Endodermal cell (in vitro differentiated cells): ENCODE data around the gene DCPS. TPM values are rescaled to one million over a fixed set of nuclear protein-coding genes. Genes with fewer than 3 reads are reported as not detected.

Experiments used
- DNase-seq: peaks from one replicate; pipeline ENCODE4 v3.0.0-alpha.2; 2017
- H3K27ac ChIP-seq: 2 replicates; pipeline ENCODE4 v1.5.1; 2013; ENCODE audit warnings: mild to moderate bottlenecking, low read depth, low read length, moderate library complexity
- H3K27me3 ChIP-seq: 2 replicates; pipeline ENCODE4 v1.6.1; 2013; ENCODE audit warnings: mild to moderate bottlenecking, low read length, moderate library complexity; ENCODE audit not compliant: insufficient read depth, control insufficient read depth, poor library complexity, severe bottlenecking
- H3K36me3 ChIP-seq: 2 replicates; pipeline ENCODE4 v1.7.0; 2013; ENCODE audit warnings: mild to moderate bottlenecking, low read length, moderate library complexity; ENCODE audit not compliant: control insufficient read depth, insufficient read depth
- H3K4me1 ChIP-seq: one replicate; pipeline ENCODE4 v1.7.0; 2013; ENCODE audit warnings: low read length; ENCODE audit not compliant: control insufficient read depth, insufficient read depth
- H3K4me3 ChIP-seq: 2 replicates; pipeline ENCODE4 v1.5.1; 2013; ENCODE audit warnings: mild to moderate bottlenecking, low read length, moderate library complexity
- H3K9ac ChIP-seq: 2 replicates; pipeline ENCODE4 v1.6.1; 2013; ENCODE audit warnings: mild to moderate bottlenecking, low read length, moderate library complexity; ENCODE audit not compliant: poor library complexity, severe bottlenecking; ENCODE audit errors: extremely low read depth
- H3K9me3 ChIP-seq: 2 replicates; pipeline ENCODE4 v1.6.1; 2013; ENCODE audit warnings: mild to moderate bottlenecking, low read length, moderate library complexity; ENCODE audit not compliant: control insufficient read depth
- H3K27ac Mint-ChIP-seq: 2 replicates; pipeline ENCODE4 v1.8.0; 2020; ENCODE audit warnings: mixed read lengths
- H3K27me3 Mint-ChIP-seq: 2 replicates; pipeline ENCODE4 v1.8.0; 2021; ENCODE audit warnings: mild to moderate bottlenecking, mixed read lengths; ENCODE audit not compliant: insufficient read depth
- H3K36me3 Mint-ChIP-seq: 2 replicates; pipeline ENCODE4 v1.8.0; 2020; ENCODE audit warnings: low read depth, mixed read lengths
- H3K4me1 Mint-ChIP-seq: 2 replicates; pipeline ENCODE4 v1.8.0; 2020; ENCODE audit warnings: mixed read lengths
- H3K4me3 Mint-ChIP-seq: 2 replicates; pipeline ENCODE4 v1.8.0; 2020; ENCODE audit warnings: mild to moderate bottlenecking, moderate library complexity, mixed read lengths
- H3K9me3 Mint-ChIP-seq: 2 replicates; pipeline ENCODE4 v1.8.0; 2020; ENCODE audit warnings: mild to moderate bottlenecking, mixed read lengths
- WGBS, 2 experiments: methylation state at CpG; one replicate each; pipeline versions ENCODE4 v1.1.5 to v1.1.7; 2013; ENCODE audit warnings: missing lambda C conversion rate in 2 of 2, mixed read lengths in 1 of 2; ENCODE audit not compliant: insufficient coverage in 1 of 2, insufficient read length in 1 of 2; 5-methylcytosine and 5-hydroxymethylcytosine counted together
- total RNA-seq, 2 donors: library from RNA; stranded (reverse); fragmentation: NEBNext Ultra II Directional in 1 of 2; extraction: Animal tissue kit (Norgen Biotek cat#: 25700) in 1 of 2; gene quantifications; 2 replicates in 1 of 2; 3 replicates in 1 of 2; pipeline ENCODE4 v1.2.1, GENCODE V29; 2021
- TF ChIP-seq, protein P1 (sequence below): fragments of 200-600 bp; sonication (generic); conservative IDR thresholded peaks from 2 replicates; pipeline ENCODE4 v1.5.0; 2021; ENCODE audit warnings: antibody characterized with exemption, mild to moderate bottlenecking

The DCPS gene
- total RNA-seq, 2 donors from 2014 or later, result 19.0 to 22.6 TPM

- H3K4me1 ChIP-seq, result no peaks in the 10 kb centered on the region
- H3K4me3 ChIP-seq, result no peak overlapping the region
- no peak overlapping the region for H3K27ac Mint-ChIP-seq
- TF ChIP-seq, protein P1, sequence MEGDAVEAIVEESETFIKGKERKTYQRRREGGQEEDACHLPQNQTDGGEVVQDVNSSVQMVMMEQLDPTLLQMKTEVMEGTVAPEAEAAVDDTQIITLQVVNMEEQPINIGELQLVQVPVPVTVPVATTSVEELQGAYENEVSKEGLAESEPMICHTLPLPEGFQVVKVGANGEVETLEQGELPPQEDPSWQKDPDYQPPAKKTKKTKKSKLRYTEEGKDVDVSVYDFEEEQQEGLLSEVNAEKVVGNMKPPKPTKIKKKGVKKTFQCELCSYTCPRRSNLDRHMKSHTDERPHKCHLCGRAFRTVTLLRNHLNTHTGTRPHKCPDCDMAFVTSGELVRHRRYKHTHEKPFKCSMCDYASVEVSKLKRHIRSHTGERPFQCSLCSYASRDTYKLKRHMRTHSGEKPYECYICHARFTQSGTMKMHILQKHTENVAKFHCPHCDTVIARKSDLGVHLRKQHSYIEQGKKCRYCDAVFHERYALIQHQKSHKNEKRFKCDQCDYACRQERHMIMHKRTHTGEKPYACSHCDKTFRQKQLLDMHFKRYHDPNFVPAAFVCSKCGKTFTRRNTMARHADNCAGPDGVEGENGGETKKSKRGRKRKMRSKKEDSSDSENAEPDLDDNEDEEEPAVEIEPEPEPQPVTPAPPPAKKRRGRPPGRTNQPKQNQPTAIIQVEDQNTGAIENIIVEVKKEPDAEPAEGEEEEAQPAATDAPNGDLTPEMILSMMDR, result no peak
- H3K36me3 Mint-ChIP-seq, result peaks cover 34% of the 10 kb centered on the region
- H3K4me3 Mint-ChIP-seq, result no peak overlapping the region
- H3K27me3 Mint-ChIP-seq, result no peaks in the 10 kb centered on the region
- H3K36me3 ChIP-seq, result peaks cover 3% of the 10 kb centered on the region
- no peaks in the 10 kb centered on the region for H3K27me3 ChIP-seq
- H3K27ac ChIP-seq, result no peak overlapping the region
- no peak overlapping the region for H3K9ac ChIP-seq
- 88 to 97% methylated on average over 7 to 9 of the region's 9 CpGs for WGBS, 2 experiments
- no peak for DNase-seq
- no peaks in the 10 kb centered on the region for H3K9me3 ChIP-seq
- H3K9me3 Mint-ChIP-seq, result no peaks in the 10 kb centered on the region
- H3K4me1 Mint-ChIP-seq, result peaks cover 7% of the 10 kb centered on the region
Measured at GRCh38 chr11:126336671-126337101, 32.8 kb downstream of the DCPS start.

GRCh38 chr11:126337126-126337473, 33.2 kb downstream of the DCPS start:
- H3K27me3 Mint-ChIP-seq, result no peaks in the 10 kb centered on the region
- Histone ChIP-seq H3K9me3 (no peaks in the 10 kb centered on the region), H3K9ac (no peak overlapping the region), H3K27ac (no peak overlapping the region), H3K36me3 (peaks cover 3% of the 10 kb centered on the region), H3K27me3 (no peaks in the 10 kb centered on the region), H3K4me3 (no peak overlapping the region), H3K4me1 (no peaks in the 10 kb centered on the region)
- peaks cover 36% of the 10 kb centered on the region for H3K36me3 Mint-ChIP-seq
- no peak overlapping the region for H3K27ac Mint-ChIP-seq
- WGBS, 2 experiments, result 94 to 95% methylated on average over 3 to 4 of the region's 4 CpGs
- H3K4me1 Mint-ChIP-seq, result peaks cover 7% of the 10 kb centered on the region
- DNase-seq, result no peak
- TF ChIP-seq, protein P1, result no peak
- H3K4me3 Mint-ChIP-seq, result no peak overlapping the region
- H3K9me3 Mint-ChIP-seq, result no peaks in the 10 kb centered on the region

DNA sequence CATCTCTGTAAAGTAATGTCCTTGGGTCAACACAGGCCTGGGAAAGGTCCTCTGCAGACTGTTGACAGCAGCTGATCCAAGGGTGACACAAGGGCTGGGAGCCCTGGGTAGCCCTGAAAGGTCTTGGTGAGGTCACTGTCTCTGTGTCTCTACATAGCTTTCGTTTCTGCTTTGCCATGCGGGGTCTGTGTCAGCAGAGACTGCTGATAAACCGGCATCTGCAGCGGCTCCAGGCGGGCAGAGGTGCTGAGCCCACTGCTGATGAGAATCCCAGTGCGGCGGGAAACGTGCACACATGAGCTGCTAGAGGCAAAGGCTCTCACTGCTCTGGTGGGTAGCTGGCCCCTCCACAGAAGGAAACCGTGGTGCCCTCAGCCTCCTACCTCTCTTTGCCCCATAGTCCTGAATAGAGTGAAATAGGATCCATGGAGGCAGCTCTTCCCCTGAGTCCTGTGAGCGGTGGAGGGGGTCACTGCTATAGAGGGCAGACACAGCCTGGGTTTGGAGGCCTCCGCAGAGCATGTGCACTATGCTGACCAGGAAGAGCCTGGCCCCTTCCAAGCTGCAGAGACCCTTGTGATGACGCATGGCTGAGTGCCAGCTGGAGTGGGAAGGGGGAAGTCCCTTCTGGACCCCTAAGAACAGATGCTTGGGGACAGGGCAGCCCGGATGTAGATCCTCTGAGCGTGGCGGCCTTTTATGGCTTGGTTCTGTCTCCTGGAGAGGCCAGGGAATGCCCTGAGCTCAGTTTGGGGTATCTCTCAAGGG, 33.8 kb downstream of the DCPS start:
- H3K36me3 ChIP-seq, result peaks cover 3% of the 10 kb centered on the region

More for the DNA sequence above, 33.8 kb downstream of the DCPS start:
- H3K27ac Mint-ChIP-seq, result no peak overlapping the region
- H3K9ac ChIP-seq, result no peak overlapping the region
- H3K27me3 ChIP-seq, result no peaks in the 10 kb centered on the region
- peaks cover 7% of the 10 kb centered on the region for H3K4me1 Mint-ChIP-seq
- H3K27me3 Mint-ChIP-seq, result no peaks in the 10 kb centered on the region
- H3K4me3 Mint-ChIP-seq, result no peak overlapping the region
- no peak for DNase-seq
- H3K27ac ChIP-seq, result no peak overlapping the region
- H3K9me3 Mint-ChIP-seq, result no peaks in the 10 kb centered on the region
- WGBS, 2 experiments, result 88 to 93% methylated on average over 11 to 15 of the region's 15 CpGs
- no peaks in the 10 kb centered on the region for H3K9me3 ChIP-seq
- H3K4me3 ChIP-seq, result no peak overlapping the region
- TF ChIP-seq, protein P1, result no peak
- peaks cover 35% of the 10 kb centered on the region for H3K36me3 Mint-ChIP-seq
- H3K4me1 ChIP-seq, result no peaks in the 10 kb centered on the region
